Measurements from ENCODE around the gene ZNF345.

The ZNF345 gene

DNA sequence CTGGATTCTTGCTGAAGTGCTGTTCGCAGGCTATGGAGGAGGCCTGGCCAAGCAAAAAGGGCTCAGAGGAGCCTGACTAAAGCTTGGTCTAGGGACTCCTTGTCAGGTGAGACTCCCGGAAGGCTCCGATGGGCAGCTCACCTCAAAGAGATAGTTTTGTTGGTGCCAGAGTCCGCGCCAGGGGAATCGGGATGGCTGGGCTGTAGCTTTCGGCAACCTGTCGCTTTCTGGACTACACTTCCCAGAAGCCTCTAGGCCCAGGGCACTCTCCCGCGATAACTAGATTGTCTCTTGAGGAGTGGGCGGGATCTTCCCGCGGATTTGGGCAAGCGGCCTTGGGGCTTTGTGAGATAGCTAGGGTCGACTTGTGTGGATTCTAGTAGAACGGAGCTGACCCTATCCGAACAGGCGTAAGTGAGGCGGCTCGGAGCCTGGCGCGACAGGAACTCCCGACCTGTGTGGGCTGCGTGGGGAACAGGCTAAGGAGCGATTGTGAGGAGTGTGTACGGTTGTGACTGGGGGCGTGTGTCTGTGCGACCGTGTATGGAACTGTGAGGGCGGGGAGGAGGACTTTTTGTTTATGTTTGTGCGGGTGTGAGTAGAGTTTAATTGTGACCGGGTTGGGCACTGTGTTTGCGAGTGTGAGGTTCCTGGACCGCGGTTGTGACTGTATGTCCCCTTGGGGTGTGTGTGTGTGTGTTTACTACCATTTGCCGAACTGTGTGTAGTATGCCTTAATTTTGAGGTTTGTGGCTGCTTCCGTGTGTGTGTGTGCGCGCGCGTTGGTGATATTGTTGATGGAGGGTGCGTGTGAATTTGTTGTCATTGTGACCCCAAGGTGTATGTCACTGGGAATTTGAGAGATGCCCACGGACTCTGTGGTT lies at the start of gene ZNF345:
Gene ZNF345 (plus strand): TSS at position 318 of the 884 bp plus-strand sequence. CDS start 25,955 bp downstream, outside the sequence.
- peak; percentile 94 for DNase-seq

DNA sequence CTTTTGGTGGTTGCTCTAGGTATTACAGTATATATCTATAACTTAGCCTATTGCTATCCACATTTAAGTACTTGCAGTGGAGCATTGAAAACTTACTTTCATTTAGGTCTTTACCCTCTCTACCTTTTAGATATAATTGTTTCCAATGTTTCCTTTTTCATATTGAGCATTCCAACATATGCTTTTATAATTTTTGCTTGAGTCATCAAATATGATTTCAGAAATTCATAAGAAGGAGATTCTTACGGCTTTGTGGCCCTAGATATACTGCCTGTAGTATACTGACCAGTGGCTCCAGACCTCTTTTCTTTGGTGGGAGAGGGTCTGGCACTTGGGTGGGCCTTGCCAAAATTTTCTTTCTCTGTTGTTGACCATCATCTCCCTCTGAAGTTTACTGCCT lies 45.3 kb upstream of the ZNF345 start:
- no peak for DNase-seq

DNA sequence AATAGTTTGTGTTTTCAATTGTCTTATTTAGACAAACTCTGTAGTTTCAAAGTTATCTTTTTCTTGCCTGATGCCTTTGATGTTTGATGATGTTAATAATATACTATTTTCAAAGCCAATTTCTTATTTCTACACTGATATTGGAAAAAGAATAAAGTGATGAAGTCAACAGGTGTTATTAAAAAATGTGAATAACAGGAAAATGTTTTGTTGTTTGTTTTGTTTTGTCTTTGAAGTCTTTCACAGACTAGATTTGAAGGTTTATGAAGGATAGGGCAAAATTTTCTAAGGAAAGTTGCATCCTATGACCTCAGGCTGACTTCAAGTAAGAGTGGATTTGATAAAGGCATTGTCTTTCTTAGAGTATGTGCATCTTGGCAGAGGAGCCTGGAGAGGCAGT lies 43.6 kb upstream of the ZNF345 start:
- no peak for DNase-seq

DNA sequence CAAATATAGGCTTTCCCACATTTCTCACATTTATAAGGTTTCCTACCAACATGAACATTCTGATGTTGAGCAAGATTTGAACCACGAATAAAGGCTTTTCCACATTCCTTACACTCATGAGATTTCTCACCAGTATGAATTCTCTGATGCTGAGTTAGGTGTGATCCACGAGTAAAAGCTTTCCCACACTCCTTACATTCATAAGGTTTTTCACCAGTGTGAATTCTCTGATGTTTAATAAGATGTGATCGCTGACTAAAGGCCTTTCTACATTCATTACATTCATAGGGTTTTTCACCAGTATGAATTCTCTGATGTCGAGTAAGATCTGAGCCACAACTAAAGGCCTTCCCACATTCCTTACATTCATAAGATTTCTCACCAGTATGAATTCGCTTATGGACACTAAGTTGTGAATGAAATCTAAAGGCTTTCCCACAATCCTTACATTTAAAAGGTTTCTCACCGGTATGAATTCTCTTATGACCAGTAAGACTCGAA lies 31.5 kb upstream of the ZNF345 start:
- no peak for DNase-seq

DNA sequence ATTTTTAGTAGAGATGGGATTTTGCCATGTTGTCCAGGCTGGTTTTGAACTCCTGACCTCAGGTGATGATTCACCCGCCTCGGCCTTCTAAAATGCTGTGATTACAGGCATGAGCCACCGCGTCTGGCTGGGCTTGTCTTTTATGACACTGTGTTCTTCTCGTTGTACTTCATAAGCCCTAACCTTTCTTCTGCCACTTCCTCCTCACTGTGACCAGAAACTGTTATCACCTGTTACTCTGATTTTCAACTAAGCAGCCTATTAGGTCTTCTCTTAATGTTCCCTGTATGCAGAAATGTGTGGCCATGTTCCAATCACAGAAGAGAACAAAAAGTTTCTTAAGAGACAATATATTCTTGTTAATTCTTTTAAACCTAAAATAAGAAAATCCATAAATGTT lies 28.9 kb upstream of the ZNF345 start:
- no peak for DNase-seq

DNA sequence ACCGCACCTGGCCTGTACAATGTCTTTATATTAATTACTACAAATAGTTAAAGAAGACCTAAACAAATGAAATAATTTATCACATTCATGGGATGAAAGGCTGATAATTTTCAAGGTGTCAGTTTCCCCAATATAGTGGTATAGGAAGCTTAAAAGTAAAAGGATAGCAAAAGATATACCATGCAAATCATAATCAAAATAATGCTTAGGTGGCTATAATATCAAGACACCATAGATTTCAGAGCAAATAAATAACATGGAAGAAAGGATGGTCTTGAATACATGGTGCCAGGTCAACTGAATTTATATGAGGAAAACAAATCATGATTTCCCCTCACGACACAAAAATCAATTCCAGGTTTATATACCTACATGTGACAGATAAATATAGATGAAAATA lies 17.2 kb upstream of the ZNF345 start:
- no peak for DNase-seq

DNA sequence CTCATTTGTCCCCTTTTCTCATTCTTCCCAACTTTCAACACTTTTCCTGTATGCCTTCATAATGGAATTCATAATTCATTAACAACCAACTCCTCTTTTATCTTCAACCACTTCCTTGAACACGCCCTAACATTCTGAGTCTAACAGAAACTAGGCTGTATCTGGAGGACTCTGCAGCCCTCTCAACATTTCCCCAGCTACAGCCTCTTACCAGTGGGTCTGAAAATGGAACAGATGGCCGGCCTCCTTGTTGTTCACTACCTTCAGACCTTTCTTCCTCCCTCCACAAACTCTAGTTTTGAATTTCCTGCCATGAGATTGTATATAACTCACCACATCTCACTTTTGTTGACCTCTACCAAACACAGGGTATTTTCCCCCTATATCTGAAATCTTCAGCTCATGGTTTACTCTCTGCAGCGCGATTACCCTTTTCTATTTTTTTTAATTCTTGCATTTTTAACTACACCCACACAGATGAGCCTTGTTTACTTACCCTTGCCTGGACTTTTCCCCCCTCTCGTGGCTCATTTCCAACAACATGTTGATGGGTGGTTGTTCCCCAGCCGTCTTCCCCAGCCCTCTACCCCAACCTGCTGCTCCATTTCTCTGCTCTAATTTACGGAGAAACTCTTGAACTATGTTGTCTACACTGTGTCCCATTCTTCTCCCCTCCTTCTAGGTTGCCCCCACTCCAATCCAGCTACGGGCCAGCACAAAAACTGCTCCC lies 13.3 kb upstream of the ZNF345 start:
- peak; percentile 14 for DNase-seq

DNA sequence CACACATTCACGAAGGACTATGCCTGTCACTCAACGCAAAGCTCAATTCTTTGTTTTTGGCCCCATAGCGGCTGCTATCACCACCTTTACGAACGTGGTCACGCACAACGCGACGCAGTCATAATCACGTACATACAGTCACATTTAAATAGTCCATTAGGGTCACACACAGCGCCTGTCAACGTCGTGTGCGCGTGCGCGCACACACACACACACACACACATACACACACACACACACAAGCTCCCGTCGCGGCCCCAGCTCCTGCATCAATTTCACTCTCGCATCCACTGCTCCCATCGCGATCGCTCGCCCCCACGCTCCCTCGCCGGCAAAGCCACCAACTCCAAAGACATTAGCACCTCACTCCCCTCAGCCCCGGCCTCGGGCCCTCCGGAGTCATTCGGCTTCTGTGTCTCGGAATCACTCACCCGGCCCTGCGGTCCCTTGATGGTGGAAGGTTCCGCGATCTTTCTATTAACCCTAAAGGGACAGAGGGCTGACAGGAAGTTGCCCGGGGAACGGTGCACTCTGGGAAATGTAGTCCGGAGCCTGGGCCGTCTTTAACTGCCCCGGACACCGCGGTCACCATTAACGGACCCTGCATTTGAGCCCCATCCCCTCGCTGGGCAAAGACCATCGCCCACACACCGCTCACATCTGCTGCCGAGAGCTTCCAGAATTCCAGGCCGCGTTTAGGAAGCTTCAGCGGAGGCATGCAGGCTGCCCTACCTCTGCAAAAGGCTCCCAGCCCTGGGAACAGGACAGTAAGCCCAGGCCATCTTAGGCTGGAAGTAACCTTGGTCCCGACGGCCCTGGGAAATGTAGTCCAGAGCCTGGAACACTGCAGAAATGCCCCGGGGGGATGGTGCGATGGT lies 12.5 kb upstream of the ZNF345 start, which contains the start of gene ZNF790:
Gene ZNF790 (minus strand): TSS at position 482 of the 878 bp plus-strand sequence. CDS start 12,768 bp downstream, outside the sequence.
- DNase-seq, result peak; percentile 90

DNA sequence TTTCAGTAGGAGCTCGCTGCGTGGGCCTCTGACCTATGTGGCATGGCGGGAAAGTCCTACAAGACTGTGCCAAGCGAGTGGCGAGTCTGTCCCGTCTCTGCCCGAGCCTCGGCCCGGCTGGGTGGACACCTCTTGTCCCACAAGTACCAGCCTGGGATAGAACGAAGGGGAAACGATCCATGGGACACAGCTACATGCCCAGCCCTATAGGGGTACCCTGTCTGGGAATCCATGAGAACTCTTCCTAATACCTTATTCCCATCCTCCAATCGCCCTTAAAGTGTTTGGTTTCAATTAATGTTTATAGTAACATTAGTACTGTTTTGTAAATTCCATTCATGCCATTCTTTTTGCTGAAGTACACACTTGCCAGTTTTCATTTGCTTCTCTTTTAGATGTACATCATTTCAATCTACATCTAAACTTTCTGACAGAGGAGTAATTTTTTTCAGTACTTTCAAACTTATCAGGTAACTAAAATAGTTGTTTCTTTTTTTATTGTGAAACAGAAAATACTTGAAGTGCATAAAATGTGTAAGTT lies 11.8 kb upstream of the ZNF345 start:
- peak; percentile 21 for DNase-seq

DNA sequence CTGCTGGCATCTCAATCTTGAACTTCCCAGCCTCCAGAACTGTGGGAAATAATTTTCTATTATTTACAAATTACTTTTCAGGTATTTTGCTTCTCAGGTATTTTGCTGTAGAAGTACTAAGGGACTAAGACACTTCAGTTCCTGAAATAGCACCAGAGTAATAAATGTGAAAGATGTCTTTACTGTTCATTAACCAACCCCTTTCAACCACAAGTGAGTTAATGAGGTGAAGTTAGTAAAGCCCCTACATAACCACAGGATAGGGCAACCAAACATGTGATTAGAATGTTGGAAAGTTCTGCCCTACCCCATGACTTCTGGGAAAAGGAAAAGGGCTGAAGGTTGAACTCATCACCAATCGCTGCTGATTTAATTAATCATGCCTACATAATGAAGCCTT lies 2.7 kb upstream of the ZNF345 start:
- DNase-seq, result no peak

DNA sequence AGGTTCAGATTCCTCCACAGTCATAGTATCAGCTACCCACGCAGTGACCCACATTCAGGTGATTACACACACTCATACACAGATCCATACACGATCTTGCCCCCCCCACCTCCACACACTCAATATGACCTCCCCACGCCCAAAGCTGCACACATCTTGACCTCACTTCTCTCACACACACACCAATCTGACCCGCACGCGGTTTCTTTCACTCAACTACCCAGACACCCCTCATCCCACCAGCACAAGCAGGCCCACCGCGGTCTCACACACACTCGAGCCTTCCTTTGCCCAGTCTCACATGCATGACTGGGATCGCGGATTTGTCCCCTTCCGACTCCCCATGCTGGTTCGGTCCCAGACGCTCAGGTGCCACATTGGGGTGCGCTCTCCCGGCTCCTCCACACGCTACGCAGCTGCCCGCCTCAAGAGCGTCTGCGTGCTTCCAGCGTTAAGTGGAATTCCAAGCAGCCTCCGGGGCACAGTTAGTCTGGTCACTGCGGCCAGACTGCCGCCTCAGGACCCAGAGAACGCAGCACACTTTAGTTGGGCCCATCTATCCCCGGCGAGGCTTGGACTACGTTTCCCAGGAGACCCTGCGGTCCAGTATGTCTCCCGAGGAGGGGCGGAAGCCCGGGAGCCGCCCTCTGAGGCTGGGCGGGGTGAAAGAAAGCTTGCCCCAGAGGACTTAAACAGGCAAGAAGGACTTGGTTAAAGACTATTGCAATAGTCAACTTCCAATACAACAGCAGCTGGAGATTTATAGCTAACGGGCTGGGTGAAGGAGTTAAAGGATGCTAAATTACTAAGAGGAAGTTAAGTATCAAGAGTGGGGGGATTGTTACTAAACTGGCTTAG lies 746 bp upstream of the ZNF345 start:
- peak; percentile 91 for DNase-seq

DNA sequence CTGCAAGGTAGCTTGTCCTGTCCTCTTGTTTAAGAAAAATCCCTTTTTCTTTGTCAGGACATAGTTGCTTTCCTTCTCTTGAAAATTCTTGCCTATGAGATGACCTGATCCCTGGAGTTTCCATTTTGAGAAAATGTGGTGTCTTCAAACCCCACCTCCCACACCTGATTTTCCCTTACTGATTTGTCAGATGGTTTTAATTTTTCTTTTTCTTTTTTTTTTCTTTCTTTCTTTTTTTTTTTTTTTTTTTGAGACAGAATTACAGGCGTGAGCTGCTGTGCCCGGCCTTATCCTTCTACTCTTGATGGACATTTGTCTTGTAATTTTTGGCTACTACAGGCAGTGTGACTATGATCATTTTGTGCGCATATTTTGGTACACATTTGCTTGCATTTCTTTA lies 1.2 kb downstream of the ZNF345 start:
- no peak for DNase-seq

DNA sequence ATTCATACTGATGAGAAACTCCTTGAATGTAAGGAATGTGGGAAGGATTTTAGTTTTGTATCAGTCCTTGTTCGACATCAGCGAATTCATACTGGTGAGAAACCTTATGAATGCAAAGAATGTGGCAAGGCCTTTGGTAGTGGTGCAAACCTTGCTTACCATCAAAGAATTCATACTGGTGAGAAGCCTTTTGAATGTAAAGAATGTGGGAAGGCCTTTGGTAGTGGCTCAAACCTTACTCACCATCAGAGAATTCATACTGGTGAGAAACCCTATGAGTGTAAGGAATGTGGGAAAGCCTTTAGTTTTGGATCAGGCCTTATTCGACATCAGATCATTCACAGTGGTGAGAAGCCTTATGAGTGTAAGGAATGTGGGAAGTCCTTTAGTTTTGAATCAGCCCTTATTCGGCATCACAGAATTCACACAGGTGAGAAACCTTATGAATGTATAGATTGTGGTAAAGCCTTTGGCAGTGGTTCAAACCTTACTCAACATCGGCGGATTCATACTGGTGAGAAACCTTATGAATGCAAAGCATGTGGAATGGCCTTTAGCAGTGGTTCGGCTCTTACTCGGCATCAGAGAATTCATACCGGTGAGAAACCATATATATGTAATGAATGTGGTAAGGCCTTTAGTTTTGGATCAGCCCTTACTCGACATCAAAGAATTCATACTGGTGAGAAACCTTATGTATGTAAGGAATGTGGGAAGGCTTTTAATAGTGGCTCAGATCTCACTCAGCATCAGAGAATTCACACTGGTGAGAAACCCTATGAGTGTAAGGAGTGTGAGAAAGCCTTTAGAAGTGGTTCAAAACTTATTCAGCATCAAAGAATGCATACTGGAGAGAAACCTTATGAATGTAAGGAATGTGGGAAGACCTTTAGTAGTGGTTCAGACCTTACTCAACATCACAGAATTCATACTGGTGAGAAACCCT lies 26.6 kb downstream of the ZNF345 start:
- DNase-seq, result no peak

DNA sequence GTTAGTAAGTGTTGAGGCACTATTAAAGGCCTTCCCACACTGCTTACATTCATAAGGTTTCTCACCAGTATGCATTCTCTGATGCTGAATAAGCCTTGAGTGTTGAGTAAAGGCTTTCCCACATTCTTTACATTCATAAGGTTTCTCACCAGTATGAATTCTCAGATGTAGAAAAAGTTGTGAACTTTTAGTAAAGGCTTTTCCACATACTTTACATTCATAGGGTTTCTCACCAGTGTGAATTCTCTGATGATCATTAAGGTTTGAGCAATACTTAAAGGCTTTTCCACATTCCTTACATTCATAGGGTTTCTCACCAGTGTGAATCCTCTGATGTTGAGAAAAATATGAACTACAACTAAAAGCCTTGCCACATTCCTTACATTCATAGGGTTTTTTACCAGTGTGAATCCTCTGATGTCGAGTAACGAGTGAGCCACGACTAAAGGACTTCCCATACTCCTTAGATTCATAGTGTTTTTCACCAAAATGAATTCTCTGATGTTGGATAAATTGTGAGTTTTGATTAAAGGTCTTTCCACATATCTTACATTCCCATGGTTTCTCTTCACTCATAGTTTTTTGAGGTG lies 41.2 kb downstream of the ZNF345 start:
- no peak for DNase-seq

DNA sequence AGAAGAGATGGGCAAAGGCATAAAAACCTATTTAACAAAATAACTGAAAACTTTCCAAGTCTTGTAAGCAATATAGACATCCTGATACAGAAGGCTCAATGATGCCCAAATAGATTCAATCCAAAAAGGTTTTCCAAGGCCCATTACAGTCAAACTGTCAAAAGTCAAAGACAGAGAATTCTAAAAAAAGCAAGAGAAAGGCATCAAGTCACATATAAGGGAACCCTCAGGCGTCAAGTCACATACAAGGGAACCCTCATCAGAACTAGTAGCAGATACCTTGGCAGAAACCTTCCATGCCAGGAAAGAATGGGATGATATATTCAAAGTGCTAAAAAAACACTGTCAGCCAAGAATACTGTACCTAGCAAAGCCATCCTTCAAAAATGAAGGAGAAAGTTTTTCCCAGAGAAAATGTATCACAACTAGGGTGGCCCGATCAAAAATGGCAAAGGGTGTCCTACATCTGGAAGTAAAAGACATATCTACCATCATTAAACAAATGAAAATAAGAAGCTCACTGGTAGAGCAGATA lies 44.2 kb downstream of the ZNF345 start:
- no peak for DNase-seq

DNA sequence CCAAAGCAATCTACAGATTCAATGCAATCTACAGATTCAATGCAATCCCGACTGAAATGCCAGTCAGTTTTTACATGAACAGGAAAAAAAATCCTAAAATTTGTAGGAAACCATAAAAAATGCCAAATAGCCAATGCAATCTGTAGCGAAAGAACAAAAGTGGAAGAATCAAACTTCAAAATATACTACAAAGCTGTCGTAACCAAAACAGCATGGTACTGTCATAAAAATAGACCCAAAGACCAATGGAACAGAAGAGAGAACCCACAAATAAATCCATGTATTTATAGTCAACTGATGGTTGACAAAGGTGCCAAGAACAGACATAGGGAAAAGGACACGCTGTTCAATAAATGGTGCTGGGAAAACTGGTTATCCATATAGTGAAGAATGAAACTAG lies 47.7 kb downstream of the ZNF345 start:
- DNase-seq, result no peak

DNA sequence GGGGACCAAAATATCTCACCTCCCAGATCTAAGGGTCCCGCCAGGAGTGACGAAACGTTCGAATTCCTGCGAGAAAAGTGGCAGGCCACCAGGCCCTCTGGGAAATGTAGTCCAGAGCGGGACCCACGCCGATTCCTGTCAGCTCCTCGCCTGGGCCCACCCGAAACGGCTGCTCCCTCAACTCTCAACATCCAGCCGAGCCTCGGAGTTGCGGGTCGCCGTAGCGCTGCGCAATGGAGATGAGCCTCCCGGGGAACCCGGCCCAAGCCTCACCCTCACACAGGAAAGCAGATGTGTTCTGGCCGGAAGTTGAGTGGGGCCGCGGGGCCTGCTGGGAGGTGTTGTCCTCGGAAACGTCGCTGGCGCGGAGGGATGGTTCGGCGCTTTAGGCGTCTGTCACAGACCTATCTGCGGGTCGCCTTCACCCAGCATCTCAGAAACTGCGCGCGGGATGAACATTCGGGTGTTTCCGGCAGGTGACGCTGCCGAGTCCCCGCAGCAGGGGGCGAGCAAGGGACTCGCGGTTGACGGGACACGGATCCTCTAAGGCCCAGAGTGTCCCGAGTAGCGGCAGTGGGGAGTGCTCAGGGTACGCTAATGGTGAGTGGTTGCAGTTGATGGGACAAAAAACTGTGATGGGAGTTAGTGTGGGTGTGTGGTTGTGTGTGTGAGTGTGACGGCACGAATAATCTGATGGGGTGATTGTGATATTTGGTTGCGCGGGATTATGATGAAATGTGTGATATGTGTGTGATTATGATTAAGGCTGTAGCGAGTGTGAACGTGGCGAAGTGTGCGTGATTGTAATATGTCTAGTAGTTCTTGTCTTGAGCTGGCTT lies 65.5 kb downstream of the ZNF345 start, which contains the start of the genes ZNF568 and ZNF829:
Gene ZNF568 (plus strand): TSS at position 341 of the 839 bp plus-strand sequence. CDS start 6,439 bp downstream, outside the sequence.
Gene ZNF829 (minus strand): TSS at position 300 of the 839 bp plus-strand sequence. CDS start 1,124 bp downstream, outside the sequence.
- peak; percentile 85 for DNase-seq

DNA sequence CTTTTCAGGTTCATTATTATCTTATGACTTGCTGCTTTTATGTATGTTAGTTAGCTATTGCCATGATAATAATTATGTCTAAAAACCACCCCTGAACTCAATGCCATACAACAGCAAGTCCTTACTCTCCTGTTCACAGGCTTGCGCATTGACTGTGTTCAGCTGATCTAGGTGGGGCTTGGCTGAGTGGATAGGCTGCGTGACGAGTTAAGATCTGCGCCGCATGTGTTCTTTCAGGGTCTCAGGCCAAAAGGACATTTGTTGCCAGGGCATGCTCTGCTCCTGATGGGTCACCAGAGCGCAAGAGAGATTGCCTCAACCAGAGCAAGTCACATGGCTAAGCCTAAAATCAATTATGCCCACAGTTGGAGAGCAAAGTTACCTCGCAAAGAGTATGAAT lies 66.3 kb downstream of the ZNF345 start:
- peak; percentile 26 for DNase-seq

Data from HCEC 1CT (cell line).